ENCODE results near the gene DPP10. TPM values are rescaled to one million over a fixed set of nuclear protein-coding genes. Genes with fewer than 3 reads are reported as not detected.
A peak's percentile ranks its signal among the peaks of the same experiment; 100 is the strongest.

Gene DPP10
- total and polyA plus RNA-seq, 3 experiments from 2014 or later = not detected

DNA sequence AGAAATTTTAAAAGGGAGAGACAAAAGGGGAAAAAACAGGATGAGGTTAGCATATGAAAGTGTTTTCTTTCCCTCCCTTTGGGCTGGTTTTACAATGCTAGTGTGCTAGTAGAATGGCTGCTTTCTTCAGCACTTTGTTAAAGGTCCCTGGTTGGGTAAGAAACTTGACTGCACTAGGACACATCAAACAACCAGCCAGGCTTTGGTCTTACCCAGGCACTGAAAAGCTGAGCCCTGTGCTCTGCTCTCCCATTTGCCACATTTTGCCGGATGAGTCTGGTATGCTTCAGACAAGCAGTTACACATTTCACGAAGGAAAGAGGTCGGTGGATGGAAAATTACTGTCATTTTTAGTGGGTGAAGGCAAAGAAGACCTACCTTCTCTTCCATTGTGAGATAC is 242.0 kb downstream of the DPP10 start:
- ChIA-PET CTCF (no interaction called here), POLR2A (no interaction called here)
- no peak overlapping the region for H3K4me3 Mint-ChIP-seq
- H3K4me1 Mint-ChIP-seq = no peaks in the 10 kb centered on the region
- H3K27me3 Mint-ChIP-seq = peaks cover 0 to 4% of the 10 kb centered on the region in 2 donors
- H3K9me3 Mint-ChIP-seq = peaks cover 0 to 5% (median 0%) of the 10 kb centered on the region in 5 donors
- Histone ChIP-seq H3K27me3 (ENCODE audit: insufficient read depth, low read length, poor library complexity, severe bottlenecking) (no peaks in the 10 kb centered on the region), H3K4me1 (ENCODE audit: insufficient read depth, low read length) (no peaks in the 10 kb centered on the region), H3K4me3 (ENCODE audit: low read length) (no peak overlapping the region), H3K9me3 (ENCODE audit: low read length) (no peaks in the 10 kb centered on the region), H3K36me3 (ENCODE audit: insufficient read depth, low read length) (no peaks in the 10 kb centered on the region), H3K27ac (ENCODE audit: low read depth, low read length) (no peak overlapping the region)
- H3K36me3 Mint-ChIP-seq = no peaks in the 10 kb centered on the region
- peak in 1 of 5 donors; percentile 25 for DNase-seq
- no peak overlapping the region for H3K27ac Mint-ChIP-seq

DNA sequence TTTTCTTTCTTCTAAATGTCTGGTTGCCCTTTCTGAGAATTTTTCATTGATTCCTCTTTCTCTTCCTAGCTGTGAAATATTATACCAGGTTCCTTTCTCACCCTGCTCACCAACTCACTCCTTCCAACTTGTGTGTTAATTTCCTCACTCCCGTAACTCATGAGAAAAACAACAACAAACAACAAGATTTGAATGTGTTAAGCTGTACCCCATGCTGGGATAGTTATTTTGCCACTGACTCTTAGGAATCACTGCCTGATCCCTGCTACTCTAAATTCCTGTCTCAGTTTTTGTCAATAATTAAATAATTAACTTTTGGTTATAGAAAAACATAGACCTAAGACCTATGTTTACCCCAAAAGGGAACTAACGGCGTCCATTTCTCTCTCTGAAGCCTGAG is 242.7 kb downstream of the DPP10 start:
- no peaks in the 10 kb centered on the region for H3K9me3 ChIP-seq (ENCODE audit: low read length)
- Mint-ChIP-seq H3K27ac (no peak overlapping the region), H3K4me1 (no peaks in the 10 kb centered on the region), H3K4me3 (no peak overlapping the region), H3K9me3 (peaks cover 0 to 5% (median 0%) of the 10 kb centered on the region in 5 donors), H3K36me3 (no peaks in the 10 kb centered on the region), H3K27me3 (peaks cover 0 to 4% of the 10 kb centered on the region in 2 donors)
- POLR2A ChIA-PET = no interaction called here
- H3K4me3 ChIP-seq (ENCODE audit: low read length) = no peak overlapping the region
- no peaks in the 10 kb centered on the region for H3K27me3 ChIP-seq (ENCODE audit: insufficient read depth, low read length, poor library complexity, severe bottlenecking)
- no peak for DNase-seq
- no peak overlapping the region for H3K27ac ChIP-seq (ENCODE audit: low read depth, low read length)
- H3K4me1 ChIP-seq (ENCODE audit: insufficient read depth, low read length) = no peaks in the 10 kb centered on the region
- no peaks in the 10 kb centered on the region for H3K36me3 ChIP-seq (ENCODE audit: insufficient read depth, low read length)
- CTCF ChIA-PET = no interaction called here

DNA sequence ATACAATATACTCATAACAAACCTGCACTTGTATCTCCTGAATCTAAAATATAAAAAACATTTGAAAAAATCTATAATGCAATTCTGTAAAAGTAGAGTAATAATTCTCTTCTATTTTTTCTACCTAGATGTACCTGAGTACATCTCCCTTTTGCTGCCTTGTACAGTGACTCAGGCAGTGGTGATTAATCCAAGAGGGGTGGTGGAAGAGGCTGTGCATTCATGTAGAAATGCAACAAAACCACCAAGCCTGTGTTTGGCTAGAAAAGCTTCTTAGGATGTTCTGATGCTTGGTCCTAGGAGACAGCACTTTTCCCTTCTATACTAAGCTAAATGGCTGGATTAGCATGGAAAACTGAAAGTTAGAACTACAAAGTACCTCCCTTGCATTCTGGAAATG is 245.8 kb downstream of the DPP10 start:
- Histone ChIP-seq H3K9me3 (ENCODE audit: low read length) (no peaks in the 10 kb centered on the region), H3K27me3 (ENCODE audit: insufficient read depth, low read length, poor library complexity, severe bottlenecking) (no peaks in the 10 kb centered on the region), H3K4me3 (ENCODE audit: low read length) (no peak overlapping the region), H3K4me1 (ENCODE audit: insufficient read depth, low read length) (no peaks in the 10 kb centered on the region), H3K27ac (ENCODE audit: low read depth, low read length) (no peak overlapping the region), H3K36me3 (ENCODE audit: insufficient read depth, low read length) (no peaks in the 10 kb centered on the region)
- peaks cover 0 to 4% of the 10 kb centered on the region in 2 donors for H3K27me3 Mint-ChIP-seq
- H3K36me3 Mint-ChIP-seq = no peaks in the 10 kb centered on the region
- H3K27ac Mint-ChIP-seq = no peak overlapping the region
- POLR2A ChIA-PET = no interaction called here
- no peaks in the 10 kb centered on the region for H3K4me1 Mint-ChIP-seq
- DNase-seq = no peak
- H3K4me3 Mint-ChIP-seq = no peak overlapping the region
- H3K9me3 Mint-ChIP-seq = peaks cover 0 to 6% (median 0%) of the 10 kb centered on the region in 5 donors
- CTCF ChIA-PET = no interaction called here

DNA sequence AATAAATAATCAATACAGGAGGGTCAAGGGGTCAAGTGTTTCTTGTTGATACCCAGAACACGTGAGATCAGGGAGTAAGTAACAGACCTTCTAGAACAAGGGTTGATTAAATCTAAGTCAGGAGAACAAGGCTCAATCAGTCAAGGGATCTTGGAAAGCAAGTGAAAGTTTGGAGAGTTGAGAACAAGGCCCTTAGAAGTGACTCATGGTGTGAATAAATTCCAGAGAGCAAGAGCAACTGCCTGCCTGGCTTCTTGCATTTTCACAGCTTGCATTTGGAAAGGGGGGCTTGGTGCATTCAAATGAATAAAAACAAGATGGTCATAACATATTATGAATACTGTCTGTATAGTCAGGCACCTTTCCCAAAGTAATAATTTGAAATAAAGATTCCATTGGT is 256.1 kb downstream of the DPP10 start:
- H3K27me3 ChIP-seq (ENCODE audit: insufficient read depth, low read length, poor library complexity, severe bottlenecking) = no peaks in the 10 kb centered on the region
- DNase-seq = no peak
- no peaks in the 10 kb centered on the region for H3K36me3 Mint-ChIP-seq
- no peak overlapping the region for H3K27ac ChIP-seq (ENCODE audit: low read depth, low read length)
- no peak overlapping the region for H3K4me3 ChIP-seq (ENCODE audit: low read length)
- H3K4me1 ChIP-seq (ENCODE audit: insufficient read depth, low read length) = no peaks in the 10 kb centered on the region
- no peak overlapping the region for H3K27ac Mint-ChIP-seq
- no peaks in the 10 kb centered on the region for H3K36me3 ChIP-seq (ENCODE audit: insufficient read depth, low read length)
- peaks cover 0 to 4% of the 10 kb centered on the region in 2 donors for H3K27me3 Mint-ChIP-seq
- ChIA-PET POLR2A (no interaction called here), CTCF (no interaction called here)
- H3K4me3 Mint-ChIP-seq = no peak overlapping the region
- peaks cover 0 to 3% (median 2%) of the 10 kb centered on the region in 5 donors for H3K9me3 Mint-ChIP-seq
- H3K4me1 Mint-ChIP-seq = no peaks in the 10 kb centered on the region
- H3K9me3 ChIP-seq (ENCODE audit: low read length) = no peaks in the 10 kb centered on the region

DNA sequence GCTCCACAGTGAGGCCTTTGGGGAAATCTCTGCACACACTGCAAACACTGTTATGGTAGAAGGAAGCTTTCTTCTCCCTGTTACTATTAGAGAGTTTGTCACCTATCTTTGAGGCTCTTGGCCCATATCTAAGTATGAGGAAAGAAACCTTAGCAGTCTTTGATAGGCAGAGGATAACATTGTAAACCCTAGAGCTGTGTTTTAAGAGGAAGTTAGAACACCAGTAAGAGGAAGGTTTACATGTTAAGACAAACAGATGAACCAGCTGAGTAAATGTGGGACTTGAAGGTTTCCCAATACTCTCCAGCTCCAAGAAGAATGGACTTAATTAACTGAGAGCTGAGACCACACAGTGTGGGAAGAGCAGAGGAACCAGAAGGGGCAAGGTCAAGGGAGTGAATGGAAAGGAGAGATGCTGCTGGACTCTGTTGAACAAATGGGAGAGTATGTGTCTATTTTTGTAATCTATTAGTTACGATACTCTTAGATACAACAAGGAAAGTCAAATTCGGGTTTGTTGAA is 257.0 kb downstream of the DPP10 start:
- H3K4me3 Mint-ChIP-seq = no peak overlapping the region
- no peaks in the 10 kb centered on the region for H3K4me1 Mint-ChIP-seq
- peaks cover 0 to 3% (median 2%) of the 10 kb centered on the region in 5 donors for H3K9me3 Mint-ChIP-seq
- no peaks in the 10 kb centered on the region for H3K36me3 Mint-ChIP-seq
- DNase-seq = no peak
- H3K36me3 ChIP-seq (ENCODE audit: insufficient read depth, low read length) = no peaks in the 10 kb centered on the region
- H3K27ac Mint-ChIP-seq = peak overlapping the region in 1 of 8 donors; percentile 33
- H3K27me3 ChIP-seq (ENCODE audit: insufficient read depth, low read length, poor library complexity, severe bottlenecking) = no peaks in the 10 kb centered on the region
- H3K27ac ChIP-seq (ENCODE audit: low read depth, low read length) = no peak overlapping the region
- no peaks in the 10 kb centered on the region for H3K9me3 ChIP-seq (ENCODE audit: low read length)
- no peaks in the 10 kb centered on the region for H3K4me1 ChIP-seq (ENCODE audit: insufficient read depth, low read length)
- ChIA-PET POLR2A (no interaction called here), CTCF (no interaction called here)
- H3K27me3 Mint-ChIP-seq = peaks cover 0 to 2% of the 10 kb centered on the region in 2 donors
- no peak overlapping the region for H3K4me3 ChIP-seq (ENCODE audit: low read length)

DNA sequence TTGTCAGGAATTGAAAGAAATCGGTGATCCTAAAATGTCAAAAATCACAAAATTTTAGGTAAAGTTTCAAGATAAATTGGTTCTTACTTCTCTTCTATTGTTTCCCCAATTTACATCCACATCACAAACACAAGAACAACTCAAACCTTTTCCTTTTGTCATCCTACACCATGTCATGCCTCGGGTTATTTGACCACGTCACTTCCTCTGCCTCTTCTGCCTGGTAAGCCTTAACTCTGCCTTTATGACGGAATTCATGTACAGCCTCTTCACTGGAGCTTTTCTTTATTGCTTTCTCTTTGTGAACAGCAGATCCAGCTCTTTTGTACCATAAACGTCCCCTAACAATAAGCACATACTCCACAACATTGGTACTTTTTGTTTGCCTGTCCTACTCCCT is 258.0 kb downstream of the DPP10 start:
- Histone ChIP-seq H3K27ac (ENCODE audit: low read depth, low read length) (no peak overlapping the region), H3K9me3 (ENCODE audit: low read length) (no peaks in the 10 kb centered on the region), H3K4me1 (ENCODE audit: insufficient read depth, low read length) (no peaks in the 10 kb centered on the region), H3K27me3 (ENCODE audit: insufficient read depth, low read length, poor library complexity, severe bottlenecking) (no peaks in the 10 kb centered on the region), H3K36me3 (ENCODE audit: insufficient read depth, low read length) (no peaks in the 10 kb centered on the region), H3K4me3 (ENCODE audit: low read length) (no peak overlapping the region)
- H3K4me1 Mint-ChIP-seq = no peaks in the 10 kb centered on the region
- H3K27ac Mint-ChIP-seq = no peak overlapping the region
- no peaks in the 10 kb centered on the region for H3K27me3 Mint-ChIP-seq
- no peak for DNase-seq
- no peaks in the 10 kb centered on the region for H3K36me3 Mint-ChIP-seq
- POLR2A ChIA-PET = no interaction called here
- peaks cover 0 to 3% (median 2%) of the 10 kb centered on the region in 5 donors for H3K9me3 Mint-ChIP-seq
- CTCF ChIA-PET = no interaction called here
- no peak overlapping the region for H3K4me3 Mint-ChIP-seq

DNA sequence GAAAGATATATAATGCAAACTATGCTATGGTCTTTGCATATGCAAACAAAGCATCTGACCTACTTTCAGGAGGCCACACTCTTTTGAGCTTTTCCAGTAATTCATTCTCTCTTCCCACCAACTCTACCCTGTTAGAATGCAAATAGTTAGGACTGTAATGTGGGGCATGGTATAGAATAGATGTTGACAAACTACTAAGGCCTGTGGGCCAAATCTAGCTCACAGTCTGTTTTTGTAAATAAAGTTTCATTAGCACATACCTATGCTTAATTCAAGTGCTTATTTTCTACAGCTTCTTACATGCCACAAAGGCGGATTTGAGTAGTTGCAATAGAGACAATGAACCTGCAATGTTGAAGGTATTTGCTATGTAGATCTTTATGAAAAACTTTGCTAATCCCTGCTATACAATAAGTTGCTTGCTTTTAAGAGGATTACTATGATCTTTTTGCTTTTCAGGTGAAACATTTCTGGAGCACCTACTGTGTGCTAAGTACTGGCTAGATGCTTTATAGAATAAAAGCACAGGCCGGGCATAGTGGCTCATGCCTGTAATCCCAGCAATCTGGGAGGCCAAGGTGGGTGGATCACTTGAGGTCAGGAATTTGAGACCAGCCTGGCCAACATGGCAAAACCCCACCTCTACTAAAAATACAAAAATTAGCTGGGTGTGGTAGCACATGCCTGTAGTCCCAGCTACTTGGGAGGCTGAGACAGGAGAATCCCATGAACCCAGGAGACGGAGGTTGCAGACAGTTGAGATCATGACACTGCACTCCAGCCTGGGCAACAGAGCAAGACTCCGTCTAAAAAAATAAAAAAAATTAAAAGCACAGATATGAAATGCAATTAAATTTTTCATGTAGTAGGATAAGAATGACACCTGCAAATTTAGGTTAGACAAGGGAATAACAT is 267.8 kb downstream of the DPP10 start:
- H3K36me3 ChIP-seq (ENCODE audit: insufficient read depth, low read length) = no peaks in the 10 kb centered on the region
- no peak overlapping the region for H3K4me3 Mint-ChIP-seq
- CTCF ChIA-PET = no interaction called here
- no peaks in the 10 kb centered on the region for H3K27me3 Mint-ChIP-seq
- no peak for DNase-seq
- H3K4me1 ChIP-seq (ENCODE audit: insufficient read depth, low read length) = no peaks in the 10 kb centered on the region
- no peaks in the 10 kb centered on the region for H3K36me3 Mint-ChIP-seq
- H3K4me3 ChIP-seq (ENCODE audit: low read length) = no peak overlapping the region
- POLR2A ChIA-PET = no interaction called here
- H3K9me3 ChIP-seq (ENCODE audit: low read length) = no peaks in the 10 kb centered on the region
- H3K27me3 ChIP-seq (ENCODE audit: insufficient read depth, low read length, poor library complexity, severe bottlenecking) = no peaks in the 10 kb centered on the region
- no peak overlapping the region for H3K27ac Mint-ChIP-seq
- H3K27ac ChIP-seq (ENCODE audit: low read depth, low read length) = no peak overlapping the region
- H3K4me1 Mint-ChIP-seq = no peaks in the 10 kb centered on the region
- peaks cover 0 to 5% (median 2%) of the 10 kb centered on the region in 5 donors for H3K9me3 Mint-ChIP-seq

DNA sequence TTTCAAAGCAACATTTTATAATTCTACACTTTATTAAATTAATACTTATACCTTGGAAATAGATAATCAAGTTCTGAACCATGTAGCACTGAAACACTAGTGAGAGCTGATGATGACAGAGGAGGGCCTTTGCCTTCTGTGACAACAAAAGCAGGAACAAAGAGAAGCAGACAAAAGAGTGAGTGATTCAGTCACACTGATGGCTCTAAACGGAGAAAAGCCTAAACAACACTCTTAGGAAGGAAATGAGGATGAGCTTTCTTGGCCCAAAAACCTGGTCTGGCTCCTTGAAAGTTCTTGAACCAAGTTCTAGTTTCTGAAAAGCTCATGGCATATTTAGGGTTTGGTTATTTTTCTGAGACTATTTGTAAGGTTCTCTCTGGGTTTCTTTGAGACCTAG is 271.9 kb downstream of the DPP10 start:
- H3K27ac Mint-ChIP-seq = no peak overlapping the region
- no peaks in the 10 kb centered on the region for H3K4me1 Mint-ChIP-seq
- POLR2A ChIA-PET = no interaction called here
- no peaks in the 10 kb centered on the region for H3K36me3 ChIP-seq (ENCODE audit: insufficient read depth, low read length)
- H3K9me3 Mint-ChIP-seq = peaks cover 0 to 4% (median 2%) of the 10 kb centered on the region in 5 donors
- CTCF ChIA-PET = no interaction called here
- H3K4me3 ChIP-seq (ENCODE audit: low read length) = no peak overlapping the region
- no peak overlapping the region for H3K4me3 Mint-ChIP-seq
- no peaks in the 10 kb centered on the region for H3K9me3 ChIP-seq (ENCODE audit: low read length)
- no peaks in the 10 kb centered on the region for H3K4me1 ChIP-seq (ENCODE audit: insufficient read depth, low read length)
- H3K27me3 ChIP-seq (ENCODE audit: insufficient read depth, low read length, poor library complexity, severe bottlenecking) = no peaks in the 10 kb centered on the region
- DNase-seq = no peak
- no peaks in the 10 kb centered on the region for H3K36me3 Mint-ChIP-seq
- H3K27ac ChIP-seq (ENCODE audit: low read depth, low read length) = no peak overlapping the region
- no peaks in the 10 kb centered on the region for H3K27me3 Mint-ChIP-seq
